Upper lobe of right lung (tissue), 1 donor: ENCODE results near the gene IGSF9B. TPM values are rescaled to one million over a fixed set of nuclear protein-coding genes. Genes with fewer than 3 reads are reported as not detected.

Experiments used
- ATAC-seq: fragments of 200-7000 bp; cut with Tn5 transposase; one replicate; pipeline ENCODE4 v1.9.1; 2020; ENCODE audit warnings: mild to moderate bottlenecking, moderate library complexity
- DNase-seq: peaks from one replicate; pipeline ENCODE4 v3.0.0-alpha.2; 2020
- H3K27ac ChIP-seq: fragments of 200-600 bp; one replicate; pipeline ENCODE4 v1.8.0; 2022
- H3K27me3 ChIP-seq: fragments of 200-600 bp; one replicate; pipeline ENCODE4 v1.8.0; 2022; ENCODE audit warnings: mild to moderate bottlenecking
- H3K36me3 ChIP-seq: fragments of 200-600 bp; one replicate; pipeline ENCODE4 v1.8.0; 2022
- H3K4me1 ChIP-seq: fragments of 200-600 bp; one replicate; pipeline ENCODE4 v1.8.0; 2022
- H3K4me3 ChIP-seq: fragments of 200-600 bp; one replicate; pipeline ENCODE4 v1.8.0; 2022; ENCODE audit warnings: mild to moderate bottlenecking
- H3K9me3 ChIP-seq: fragments of 200-600 bp; one replicate; pipeline ENCODE4 v1.8.0; 2022
- intact Hi-C: fragments of 100-400 bp; cut with DNase I; formaldehyde crosslinking; loops from one replicate; pipeline ENCODE4 v1.11.0; 2022
- total RNA-seq: library from RNA; stranded (reverse); fragmentation: NEBNext Ultra II Directional; extraction: Animal tissue kit (Norgen Biotek cat#: 25700); gene quantifications from one replicate; pipeline ENCODE4 v1.2.1, GENCODE V29; 2021
- TF ChIP-seq, protein P1 (sequence below): fragments of 200-600 bp; IDR thresholded peaks from one replicate; pipeline ENCODE4 v1.8.0; 2022; ENCODE audit warnings: antibody characterized with exemption
- donor health status: DM: no; HTN: yes; CAD: no; lungs with severe emphysema.

The IGSF9B gene
- total RNA-seq, 1 donor from 2014 or later: 2.9 TPM

DNA sequence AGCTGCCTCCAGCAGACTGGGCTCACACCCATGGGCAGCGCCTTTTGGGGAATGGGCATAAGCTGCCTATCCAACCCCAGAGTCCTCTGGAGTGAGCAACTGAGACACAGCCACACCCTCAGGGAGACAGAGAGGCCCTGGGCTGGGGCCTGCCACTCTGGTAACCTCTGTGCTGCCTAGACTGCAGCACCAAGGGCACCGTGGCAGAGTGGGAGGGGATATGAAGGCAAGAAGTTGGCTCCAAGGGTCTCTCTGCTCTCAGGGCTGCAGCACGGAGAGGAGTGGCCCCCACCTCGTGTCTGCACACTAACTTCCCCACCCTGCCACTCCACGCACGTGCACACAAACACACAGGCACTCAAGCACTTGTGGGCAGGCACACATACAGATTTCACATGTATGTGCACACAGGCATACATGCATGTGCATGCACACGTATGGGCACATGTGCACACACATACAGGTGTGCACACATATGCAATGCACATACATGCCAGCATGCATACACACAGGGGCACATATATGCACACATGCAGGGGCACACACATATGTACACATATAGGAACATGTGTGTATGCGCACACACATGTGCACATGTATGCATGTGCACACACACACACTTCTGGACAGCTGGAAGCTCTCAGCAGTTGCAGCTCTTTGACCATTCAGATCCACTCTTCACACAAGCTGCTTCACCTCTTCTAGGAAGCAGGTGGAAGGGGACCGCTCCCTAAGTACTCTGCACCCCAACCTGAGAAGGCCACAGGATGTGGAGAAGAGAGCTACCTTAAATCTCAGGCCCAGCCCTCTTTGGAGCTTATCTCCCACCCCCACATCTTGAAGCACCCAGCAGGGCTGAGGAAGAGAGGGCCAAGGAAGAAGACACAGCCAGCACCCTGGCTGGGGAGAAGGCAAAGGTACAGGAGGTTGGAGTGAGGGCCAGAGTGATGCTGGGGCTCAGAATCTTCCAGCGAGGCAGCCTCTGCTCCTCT is 4.3 kb downstream of the IGSF9B start:
- intact Hi-C loops: no loop called here
- Histone ChIP-seq H3K9me3 (no peaks in the 10 kb centered on the region), H3K4me3 (no peak overlapping the region), H3K27ac (no peak overlapping the region), H3K36me3 (no peaks in the 10 kb centered on the region), H3K27me3 (peaks cover 70% of the 10 kb centered on the region), H3K4me1 (peaks cover 9% of the 10 kb centered on the region)
- no peak for ATAC-seq
- DNase-seq: no peak
- TF ChIP-seq, protein P1, sequence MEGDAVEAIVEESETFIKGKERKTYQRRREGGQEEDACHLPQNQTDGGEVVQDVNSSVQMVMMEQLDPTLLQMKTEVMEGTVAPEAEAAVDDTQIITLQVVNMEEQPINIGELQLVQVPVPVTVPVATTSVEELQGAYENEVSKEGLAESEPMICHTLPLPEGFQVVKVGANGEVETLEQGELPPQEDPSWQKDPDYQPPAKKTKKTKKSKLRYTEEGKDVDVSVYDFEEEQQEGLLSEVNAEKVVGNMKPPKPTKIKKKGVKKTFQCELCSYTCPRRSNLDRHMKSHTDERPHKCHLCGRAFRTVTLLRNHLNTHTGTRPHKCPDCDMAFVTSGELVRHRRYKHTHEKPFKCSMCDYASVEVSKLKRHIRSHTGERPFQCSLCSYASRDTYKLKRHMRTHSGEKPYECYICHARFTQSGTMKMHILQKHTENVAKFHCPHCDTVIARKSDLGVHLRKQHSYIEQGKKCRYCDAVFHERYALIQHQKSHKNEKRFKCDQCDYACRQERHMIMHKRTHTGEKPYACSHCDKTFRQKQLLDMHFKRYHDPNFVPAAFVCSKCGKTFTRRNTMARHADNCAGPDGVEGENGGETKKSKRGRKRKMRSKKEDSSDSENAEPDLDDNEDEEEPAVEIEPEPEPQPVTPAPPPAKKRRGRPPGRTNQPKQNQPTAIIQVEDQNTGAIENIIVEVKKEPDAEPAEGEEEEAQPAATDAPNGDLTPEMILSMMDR: no peak

DNA sequence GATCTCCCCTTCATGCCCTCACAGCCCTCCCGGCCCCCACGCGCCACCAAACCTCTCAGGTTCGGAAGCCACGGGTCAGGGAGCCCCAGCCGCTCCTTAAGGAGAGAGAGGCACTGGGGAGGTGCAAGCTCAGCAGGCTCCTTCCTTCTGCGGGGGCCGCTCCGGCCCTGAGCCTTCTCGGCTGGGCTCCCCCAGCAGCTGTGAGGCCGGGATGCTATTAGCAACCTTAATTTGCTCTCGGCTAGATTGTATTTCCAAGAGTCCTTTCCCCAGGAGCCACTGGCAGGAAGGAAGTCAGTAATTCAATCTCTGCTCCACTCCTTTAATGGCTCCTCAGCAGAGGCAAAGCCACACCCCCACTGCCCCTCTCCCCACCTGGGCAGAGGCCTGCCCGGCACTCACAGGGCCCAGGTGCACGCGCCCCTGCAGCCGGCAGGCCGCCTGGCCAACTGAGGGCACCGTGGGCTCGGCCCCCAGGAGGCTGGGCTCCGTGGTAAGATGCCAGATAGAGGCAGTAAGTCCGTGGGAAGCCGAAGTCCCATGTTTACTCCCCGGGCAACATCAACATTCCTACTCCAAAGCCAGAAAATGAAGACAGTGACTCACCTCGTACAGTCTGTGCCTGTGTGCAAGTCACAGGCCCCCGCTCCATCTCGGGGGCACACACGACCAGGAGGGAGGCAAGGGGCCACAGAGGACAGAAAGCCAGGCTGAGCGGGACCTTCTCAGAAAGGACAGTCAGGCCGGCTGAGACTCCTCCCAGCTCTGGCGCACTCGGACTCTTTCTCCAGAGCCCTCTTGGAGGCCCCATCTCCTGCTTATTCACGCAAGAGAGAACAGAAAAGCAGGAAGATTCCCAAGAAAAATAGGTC is 5.2 kb downstream of the IGSF9B start:
- no peaks in the 10 kb centered on the region for H3K36me3 ChIP-seq
- H3K27me3 ChIP-seq: peaks cover 70% of the 10 kb centered on the region
- H3K4me3 ChIP-seq: no peak overlapping the region
- H3K27ac ChIP-seq: no peak overlapping the region
- no peaks in the 10 kb centered on the region for H3K9me3 ChIP-seq
- peaks cover 7% of the 10 kb centered on the region for H3K4me1 ChIP-seq
- intact Hi-C loops: no loop called here
- TF ChIP-seq, protein P1: no peak
- ATAC-seq (no peak), DNase-seq (no peak)

DNA sequence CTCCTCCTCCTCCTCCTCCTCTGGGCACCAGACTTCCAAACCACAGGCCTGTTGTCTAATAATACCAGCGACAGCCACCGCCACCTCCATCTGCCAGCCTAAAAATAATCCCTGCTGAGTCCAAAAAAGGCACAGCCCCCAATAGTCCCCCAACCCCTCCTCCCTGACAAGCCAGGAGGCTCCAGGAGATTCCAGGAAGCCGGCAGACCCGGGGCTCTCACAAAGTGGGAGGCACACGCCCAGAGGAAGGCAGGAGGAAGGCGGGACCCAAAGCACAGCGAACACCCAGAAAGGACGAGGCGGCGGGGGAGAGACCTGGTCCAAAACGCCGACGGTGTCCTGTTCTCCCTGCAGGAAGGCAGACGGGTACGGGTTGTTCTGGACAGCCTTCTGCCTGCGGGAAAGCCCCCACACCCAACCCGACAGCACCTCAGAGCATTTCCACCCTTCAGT is 5.9 kb downstream of the IGSF9B start:
- DNase-seq: no peak
- Histone ChIP-seq H3K27me3 (peaks cover 67% of the 10 kb centered on the region), H3K9me3 (no peaks in the 10 kb centered on the region), H3K36me3 (no peaks in the 10 kb centered on the region), H3K4me3 (no peak overlapping the region), H3K4me1 (peaks cover 12% of the 10 kb centered on the region), H3K27ac (no peak overlapping the region)
- no peak for ATAC-seq
- TF ChIP-seq, protein P1: no peak
- intact Hi-C loops: no loop called here

DNA sequence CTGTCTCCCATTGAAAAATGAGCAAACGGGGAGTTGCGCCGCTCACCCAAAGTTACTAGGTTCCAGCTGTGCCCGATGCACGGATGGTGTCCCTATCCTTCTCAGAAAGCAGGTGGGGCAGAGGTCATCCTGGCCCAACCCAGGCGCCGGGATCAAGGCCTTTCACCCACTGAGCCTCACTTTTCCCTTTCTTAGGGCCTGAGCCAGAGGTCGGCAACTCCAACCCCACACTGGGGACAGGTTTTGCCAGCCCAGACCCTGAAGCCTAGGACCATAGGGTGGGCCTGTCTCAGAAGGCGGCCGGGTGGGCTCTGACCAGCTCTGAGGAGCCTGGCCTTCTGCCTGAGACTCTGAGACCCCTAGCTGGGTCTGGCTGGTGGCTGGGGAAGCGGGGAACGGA is 6.3 kb downstream of the IGSF9B start:
- Histone ChIP-seq H3K36me3 (no peaks in the 10 kb centered on the region), H3K27ac (no peak overlapping the region), H3K4me3 (no peak overlapping the region), H3K27me3 (peaks cover 63% of the 10 kb centered on the region), H3K4me1 (peaks cover 14% of the 10 kb centered on the region), H3K9me3 (no peaks in the 10 kb centered on the region)
- TF ChIP-seq, protein P1: no peak
- DNase-seq (no peak), ATAC-seq (no peak)
- intact Hi-C loops: no loop called here

DNA sequence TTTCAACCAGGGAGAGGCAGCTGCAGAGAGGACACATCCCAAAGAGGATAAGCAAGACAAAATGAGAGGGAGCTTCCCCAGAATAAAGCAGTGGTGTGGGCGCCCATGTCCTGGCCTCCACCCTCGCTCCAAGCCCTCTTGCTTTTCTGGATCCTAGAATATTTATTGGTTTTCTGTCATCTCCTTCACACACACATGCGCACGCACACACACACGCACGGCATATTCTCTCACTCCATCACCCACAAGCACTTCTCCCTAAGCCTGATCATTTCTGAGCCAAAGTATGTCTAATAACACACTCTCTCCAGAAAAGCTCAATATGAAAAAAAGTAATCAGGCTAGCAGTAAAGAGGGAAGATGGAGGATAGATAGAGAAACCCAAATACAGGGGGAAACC is 7.6 kb downstream of the IGSF9B start:
- peaks cover 54% of the 10 kb centered on the region for H3K27me3 ChIP-seq
- DNase-seq: no peak
- intact Hi-C loops: no loop called here

More for the DNA sequence above, 7.6 kb downstream of the IGSF9B start:
- ATAC-seq: no peak
- Histone ChIP-seq H3K27ac (no peak overlapping the region), H3K36me3 (no peaks in the 10 kb centered on the region), H3K4me3 (no peak overlapping the region), H3K4me1 (peaks cover 9% of the 10 kb centered on the region), H3K9me3 (no peaks in the 10 kb centered on the region)
- TF ChIP-seq, protein P1: no peak
